Pons (tissue), 1 donor: ENCODE results near the gene ALX1.
A peak's percentile ranks its signal among the peaks of the same experiment; 100 is the strongest.

Experiments
- DNase-seq: peaks from one replicate; pipeline ENCODE4 v3.0.0-alpha.2; 2016; ENCODE audit warnings: low spot score

Gene ALX1

DNA sequence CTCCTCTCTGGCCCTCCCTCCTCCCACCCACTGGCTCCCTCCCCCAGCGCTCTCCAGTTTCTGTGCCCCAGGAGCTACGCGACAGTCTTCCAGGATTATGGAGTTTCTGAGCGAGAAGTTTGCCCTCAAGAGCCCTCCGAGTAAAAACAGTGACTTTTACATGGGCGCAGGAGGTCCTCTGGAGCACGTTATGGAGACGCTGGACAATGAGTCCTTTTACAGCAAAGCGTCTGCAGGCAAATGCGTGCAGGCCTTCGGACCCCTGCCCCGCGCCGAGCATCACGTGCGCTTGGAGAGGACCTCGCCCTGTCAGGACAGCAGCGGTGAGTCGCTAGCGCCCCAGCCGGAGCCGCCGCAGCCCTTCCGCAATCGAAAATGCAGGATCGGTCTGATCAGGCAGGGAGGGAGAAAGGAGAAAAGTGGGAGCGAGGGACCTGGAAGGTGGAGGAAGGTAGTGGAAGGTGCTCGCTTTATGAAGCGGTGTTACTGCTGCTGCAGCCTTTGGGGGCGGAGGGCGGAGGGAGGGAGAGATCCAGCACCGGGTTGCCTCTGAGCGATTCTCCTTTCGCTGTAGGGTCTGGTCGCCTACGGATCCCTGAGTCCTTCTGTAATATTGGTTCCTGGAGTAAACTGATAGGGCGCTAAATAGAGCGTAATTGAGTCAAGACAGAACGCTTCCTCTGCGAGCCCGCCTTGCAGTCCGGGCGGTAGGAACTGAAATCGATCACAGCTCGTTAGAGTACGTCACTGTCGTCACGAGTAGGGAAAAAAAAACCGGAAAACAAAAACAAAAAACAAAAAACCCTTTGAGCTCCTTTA is at the start of gene ALX1:
Gene ALX1 (plus strand): TSS at position 56 of the 819 bp plus-strand sequence. CDS start 42 bp downstream, at position 98.
- no peak for DNase-seq

DNA sequence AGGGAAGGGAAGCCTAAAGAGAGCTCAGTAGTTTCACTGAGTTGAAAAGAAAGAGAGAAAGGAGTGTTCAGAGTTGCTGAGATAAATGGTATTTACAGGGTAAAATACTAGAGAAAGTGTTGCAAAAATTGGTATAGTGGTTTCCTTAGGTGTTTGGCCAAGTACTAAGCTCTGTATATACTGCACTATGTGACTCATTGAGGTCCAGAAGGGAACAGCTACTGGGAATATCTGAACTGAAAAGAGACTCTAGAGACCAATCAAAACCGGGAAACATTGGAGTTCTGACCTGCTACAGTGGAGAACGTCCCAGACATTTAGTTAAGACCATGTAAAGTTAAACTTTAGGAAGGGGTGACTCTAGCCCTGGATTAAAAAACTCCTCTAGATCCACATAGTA is 42.7 kb upstream of the ALX1 start:
- DNase-seq, result no peak

DNA sequence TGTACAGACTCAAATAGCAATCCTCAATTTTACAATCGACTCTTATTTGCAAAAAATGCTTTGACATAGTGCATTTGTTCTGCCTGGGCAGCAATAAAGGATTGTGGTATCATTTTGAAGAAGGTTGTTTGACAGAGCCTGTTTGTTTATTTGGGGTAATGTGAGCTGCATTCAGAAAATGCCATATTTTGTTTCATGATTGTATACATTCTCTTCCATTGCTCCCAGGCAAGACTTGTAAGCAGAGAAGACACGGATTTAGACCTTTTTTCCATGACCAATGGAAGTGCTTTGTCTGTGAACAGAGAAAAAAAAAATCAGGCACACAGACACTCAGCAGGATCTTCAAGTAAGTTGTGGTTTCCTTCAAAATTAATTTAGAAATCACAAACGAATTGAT is 35.5 kb upstream of the ALX1 start:
- DNase-seq, result no peak

DNA sequence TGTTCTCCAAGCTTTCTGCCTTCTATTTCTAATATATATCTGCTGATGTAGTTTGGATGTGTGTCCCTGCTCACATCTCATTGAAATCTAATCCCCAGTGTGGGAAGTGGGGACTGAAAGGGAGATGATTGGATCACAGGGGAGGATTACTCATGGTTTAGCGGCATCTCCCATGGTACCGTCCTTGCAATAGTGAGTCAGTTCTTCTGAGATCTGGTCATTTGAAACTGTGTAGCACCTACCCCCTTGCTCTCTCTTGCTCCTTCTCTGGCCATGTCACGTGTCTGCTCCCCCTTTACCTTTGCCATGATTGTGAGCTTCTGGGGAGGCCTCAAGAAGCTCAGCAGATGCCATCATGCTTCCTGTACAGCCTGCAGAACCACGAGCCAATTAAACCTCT is 26.2 kb upstream of the ALX1 start:
- DNase-seq, result no peak

DNA sequence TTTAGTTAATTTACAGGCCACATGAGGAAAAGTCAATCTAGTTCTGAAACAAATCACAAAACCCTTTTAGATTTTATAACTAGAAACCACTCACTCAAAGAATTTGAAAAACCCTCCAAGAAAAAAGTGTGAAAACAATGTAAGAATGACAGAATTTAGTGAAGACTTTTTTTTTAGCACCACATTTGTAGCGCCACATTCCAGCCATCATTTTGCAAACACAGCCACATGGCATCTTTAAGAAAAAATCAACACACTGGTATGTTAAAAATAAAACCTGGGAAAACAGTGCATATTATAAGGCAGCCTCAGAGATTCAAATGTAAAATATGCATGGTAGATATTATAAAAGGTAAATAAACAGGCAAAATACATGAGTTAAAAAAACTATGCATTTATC is 22.3 kb upstream of the ALX1 start:
- DNase-seq, result no peak

DNA sequence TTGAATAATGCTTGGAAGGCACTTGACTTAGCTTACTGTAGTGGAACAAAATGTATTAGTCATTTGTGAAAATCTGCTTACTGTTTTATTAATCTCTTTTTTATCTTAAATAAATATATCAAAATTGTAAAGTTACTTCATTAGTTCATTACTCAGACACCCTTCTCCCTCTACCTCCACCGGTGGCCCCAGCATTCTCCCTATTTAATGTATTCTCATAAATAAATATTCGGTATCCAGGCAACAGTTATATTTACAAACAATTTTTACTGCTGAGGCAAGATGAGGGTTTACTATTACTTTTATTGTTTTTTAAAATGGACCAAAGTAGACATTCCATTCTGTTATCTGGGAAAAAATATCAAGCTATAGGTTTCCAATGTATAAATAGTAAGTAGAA is 19.6 kb upstream of the ALX1 start:
- DNase-seq, result no peak

DNA sequence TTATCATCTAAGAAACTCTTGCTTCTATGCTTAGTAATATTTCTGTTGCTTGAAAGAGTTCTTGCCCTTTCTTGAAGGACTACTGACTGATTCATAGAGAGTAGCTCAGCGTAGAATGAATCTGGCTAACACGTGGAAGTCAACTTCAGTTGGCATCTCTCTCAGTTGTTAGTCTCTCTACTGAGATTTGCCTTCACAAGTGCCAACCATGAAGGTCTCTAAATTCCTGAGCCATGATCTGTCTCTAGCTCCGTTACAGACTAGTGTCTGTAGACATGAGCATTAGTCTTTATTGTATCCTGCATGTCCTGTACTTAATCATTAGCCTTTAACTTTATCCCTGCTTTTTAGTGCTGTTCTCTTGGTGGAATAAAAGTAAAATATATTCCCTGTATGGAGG is 19.1 kb upstream of the ALX1 start:
- DNase-seq, result no peak

DNA sequence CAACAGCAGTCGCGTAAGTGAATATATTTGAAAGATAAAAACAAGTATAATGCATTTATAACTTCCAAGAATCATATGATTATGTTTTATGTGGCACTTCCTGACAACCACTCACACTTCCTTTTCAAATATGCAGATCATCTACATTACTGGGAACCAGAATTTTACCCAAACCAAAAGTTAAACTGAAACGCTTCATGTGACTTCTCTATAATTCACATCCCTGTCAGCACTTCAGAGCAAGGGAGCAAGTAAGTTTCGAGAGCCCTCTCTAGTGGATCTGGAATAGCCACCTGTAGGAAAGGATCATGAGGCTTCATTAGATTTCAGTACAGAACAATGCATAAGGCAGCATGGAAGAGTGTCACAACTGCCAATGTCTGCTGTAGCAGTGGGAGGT is 13.7 kb upstream of the ALX1 start:
- DNase-seq, result no peak

DNA sequence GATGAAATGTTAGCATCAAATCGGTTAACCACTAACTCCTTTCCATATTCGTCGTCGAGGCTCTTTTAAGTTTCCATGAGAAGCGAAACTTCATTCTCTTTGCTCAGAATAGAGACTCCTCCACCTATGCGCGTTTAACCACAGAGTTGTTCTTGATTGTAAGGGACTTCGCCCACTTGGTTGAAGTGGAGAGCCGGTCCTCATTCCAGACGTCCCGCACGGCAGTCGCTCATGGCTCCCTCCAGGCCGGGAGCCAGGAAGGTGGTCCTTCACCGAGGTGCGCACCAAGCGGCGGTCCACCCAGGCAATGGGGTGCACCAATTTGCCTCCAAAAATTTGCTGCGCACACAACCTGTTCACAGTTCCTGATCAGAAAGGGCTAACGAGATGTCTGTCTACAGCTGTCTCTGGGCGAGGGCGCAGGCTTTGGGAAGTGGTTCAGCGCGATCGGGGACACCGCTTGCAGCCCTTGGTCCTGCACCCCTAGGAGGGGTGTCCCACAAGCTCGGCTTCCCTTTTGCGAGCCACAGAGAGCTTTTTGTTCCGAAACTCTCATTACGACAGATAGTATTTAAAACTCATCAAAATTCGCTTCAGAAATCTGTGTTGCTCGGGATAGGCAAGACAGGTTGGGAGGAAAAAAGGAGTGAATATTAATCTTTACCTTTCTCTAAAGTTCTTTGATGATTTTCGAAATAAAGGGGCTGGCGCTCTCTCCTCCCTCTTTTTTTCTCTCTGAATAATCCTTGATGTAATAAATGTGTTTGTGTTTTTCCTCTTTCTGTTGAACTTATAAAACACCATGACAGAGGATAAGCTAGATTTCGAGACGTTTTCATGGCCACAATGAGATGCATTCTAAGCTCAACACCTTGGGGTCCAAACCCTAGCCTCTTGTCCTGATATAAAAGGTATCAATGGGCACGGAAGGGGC is 6.4 kb upstream of the ALX1 start:
- no peak for DNase-seq

DNA sequence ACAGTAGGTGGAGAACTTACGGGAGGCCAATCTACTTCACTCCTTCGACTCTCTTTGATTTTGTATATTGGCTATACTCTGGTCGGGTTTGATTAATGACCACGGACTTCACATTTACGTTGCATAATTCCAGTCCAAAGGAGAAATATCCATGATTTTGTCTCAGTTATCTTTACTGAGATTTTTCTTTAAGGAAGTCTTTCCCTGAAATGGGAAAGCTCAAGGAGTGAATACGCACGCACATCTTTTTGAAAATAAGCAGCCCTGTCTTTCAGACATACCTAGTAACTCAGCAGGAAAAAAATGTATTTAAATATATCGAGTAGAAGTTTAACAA is 5.7 kb upstream of the ALX1 start:
- DNase-seq, result no peak

DNA sequence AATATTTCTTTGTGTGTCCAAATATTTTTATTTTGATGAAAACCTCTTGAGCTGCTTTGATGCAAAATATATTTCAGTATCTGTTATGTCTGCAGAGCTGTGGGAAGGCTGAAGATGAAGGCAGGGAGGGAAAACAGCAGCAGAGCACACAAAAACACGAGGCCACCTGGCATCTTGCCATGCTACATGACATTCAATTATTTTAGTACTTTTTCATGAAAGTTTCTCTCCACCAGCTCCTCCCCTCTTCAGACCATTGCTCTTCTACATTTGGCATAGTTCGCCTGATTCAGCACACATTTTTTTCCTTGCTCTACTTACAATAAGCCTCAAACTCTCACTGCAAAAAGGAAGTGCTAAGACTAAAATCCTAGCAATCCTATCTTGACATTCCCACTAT is 4.6 kb upstream of the ALX1 start:
- DNase-seq, result no peak

DNA sequence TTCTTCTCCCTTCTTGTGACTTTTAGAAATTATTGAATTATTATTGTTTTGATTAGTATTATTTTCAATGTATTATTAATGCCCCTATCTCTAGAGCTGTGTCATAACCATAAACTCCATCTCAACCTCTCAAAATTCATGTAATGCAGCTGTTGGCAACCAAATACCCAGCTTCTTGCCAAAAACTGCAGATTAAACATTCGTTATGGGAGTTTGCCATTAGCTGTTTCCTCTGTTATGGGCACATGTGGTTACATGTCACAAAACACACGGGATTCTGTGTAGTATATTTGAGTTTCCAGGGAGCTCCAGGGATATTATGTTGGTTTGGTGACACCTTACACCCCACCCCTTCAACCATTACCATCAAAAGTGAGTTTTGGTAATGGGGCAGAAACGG is 2.8 kb upstream of the ALX1 start:
- no peak for DNase-seq

DNA sequence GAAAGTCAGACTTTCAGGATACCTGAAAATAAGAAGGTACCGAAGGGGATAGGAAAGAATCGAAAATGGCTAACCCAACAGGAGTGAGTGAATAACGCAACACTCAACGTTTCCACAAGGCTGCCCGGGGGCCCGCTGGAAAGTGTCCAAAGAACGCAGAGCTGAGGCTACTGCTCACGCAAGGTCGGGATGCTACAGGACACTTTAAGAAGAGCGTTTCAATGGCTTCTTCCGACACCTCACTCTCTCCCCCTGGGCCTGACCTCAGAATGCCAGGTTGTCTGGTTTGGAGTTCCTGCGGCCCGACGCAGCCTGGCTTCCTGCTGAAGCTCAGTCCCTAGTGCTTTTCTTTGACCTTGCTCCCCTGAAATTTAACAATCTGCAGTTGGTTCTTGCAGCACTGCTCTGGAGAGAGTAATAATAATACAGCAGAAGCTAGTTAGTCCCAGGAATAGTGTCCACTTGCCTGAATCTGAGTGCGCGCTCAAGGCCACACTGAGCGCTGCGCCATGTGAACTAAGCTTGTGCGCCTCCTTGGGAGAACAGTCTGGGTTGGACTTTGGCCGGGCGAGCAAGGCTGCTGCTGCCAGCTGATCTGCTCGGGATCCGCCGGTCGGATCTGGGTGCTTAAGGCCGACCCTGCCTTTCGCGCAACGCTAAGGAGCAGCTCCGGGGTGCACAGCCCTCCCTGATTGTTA is 2.0 kb upstream of the ALX1 start:
- DNase-seq, result no peak

DNA sequence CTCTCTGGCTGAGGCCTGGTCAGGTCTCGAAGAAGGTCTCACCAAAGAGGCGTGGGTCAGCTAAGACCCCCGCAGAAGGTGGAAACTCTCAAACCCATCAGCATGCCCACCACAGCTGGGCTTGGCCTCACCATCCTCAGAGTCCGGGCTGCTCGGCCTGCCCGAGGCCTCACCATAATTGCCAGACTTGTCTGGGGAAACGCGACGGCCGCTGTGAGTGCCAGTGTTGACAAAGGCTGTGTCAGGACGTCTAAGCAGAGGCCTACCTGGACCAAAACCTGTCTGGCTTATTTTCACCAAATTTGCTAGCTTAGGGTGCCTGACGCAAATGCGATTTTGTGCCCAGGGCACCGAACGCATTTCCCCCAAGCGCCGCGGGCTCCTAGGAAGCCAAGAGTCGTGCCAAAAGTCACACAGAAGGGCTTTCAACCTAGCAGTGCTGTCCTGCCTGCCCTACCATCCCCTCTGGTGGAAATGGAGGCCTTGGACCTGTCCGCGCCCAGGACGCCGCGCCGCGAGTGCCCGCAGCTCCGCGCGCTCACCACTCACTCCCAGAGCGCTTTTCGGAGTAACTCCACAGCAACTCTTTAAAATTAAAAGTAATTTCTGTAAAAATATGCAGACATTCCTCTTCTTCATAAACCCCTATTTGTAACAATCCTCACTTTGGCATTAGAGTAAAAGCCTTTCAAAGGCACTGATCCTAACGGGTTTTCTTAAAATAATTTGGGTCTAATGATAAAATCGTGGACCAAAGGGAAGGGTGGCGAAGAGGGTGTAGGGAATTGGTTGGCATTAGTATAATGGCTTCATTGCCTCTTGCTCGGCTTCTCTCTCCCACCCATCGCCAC is 1.2 kb upstream of the ALX1 start:
- no peak for DNase-seq

DNA sequence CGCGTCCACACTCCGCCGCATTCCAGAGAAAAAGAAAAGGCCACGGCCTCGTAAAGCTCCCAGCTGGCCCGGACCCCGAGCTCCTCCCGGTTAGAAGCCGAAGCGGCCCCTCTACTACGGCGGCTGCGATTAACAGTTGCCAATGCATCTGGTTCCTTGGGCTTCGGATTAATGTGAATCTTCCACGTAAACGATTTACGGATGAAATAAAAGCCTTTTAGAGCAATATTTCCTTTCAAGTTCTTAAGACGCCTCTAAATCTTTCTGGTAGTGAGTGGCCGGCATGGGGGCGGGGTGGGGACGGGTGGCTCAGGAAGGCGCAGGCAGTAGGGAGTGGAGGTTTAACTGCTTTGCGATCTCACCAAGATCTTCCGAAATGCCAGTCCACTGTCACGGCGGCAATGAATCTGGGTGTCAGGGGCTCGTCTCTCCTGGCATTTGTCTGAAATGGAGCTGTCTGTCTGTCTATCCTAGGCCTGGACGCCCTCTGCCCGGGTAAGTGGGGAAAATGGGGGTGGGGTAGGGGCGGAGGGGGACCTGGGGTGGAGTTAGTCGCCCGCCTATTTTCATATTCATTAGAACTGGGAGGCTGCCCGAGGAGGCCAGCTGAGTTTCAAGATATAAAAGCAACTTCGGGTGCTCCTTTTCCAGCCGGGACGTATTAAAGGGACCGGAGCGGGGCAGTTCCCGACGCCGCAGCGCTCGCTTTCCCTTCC is 413 bp upstream of the ALX1 start:
- no peak for DNase-seq

DNA sequence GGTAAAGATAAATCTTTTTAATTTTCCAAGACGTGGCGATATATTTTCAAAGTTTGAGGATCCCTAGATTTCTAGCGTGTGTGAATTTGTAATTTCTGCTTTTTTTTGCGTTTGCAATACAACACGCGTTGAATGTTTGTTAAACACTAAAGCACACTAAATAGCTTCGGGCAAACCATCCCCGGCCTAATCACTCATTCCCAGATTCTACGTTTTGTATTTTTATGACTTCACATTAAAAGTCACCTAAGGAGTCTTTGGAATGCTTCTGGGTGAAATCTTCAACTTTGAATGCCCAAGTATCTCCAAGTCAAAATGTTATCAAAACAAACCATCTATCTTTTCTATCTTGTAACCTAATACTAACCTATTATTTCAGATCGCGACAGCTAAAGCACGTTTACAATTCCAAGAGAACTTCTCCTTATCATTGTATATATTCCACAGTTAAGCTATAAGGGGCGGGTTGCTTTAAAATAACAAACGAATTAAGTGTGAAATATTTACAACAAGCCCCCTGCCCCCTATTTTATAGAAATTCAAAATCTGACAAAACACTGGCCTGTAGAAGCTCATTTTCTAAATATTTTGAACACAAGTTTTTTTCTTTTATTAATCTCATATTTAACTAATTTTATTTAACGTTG is 1.1 kb downstream of the ALX1 start:
- DNase-seq, result peak; percentile 12

DNA sequence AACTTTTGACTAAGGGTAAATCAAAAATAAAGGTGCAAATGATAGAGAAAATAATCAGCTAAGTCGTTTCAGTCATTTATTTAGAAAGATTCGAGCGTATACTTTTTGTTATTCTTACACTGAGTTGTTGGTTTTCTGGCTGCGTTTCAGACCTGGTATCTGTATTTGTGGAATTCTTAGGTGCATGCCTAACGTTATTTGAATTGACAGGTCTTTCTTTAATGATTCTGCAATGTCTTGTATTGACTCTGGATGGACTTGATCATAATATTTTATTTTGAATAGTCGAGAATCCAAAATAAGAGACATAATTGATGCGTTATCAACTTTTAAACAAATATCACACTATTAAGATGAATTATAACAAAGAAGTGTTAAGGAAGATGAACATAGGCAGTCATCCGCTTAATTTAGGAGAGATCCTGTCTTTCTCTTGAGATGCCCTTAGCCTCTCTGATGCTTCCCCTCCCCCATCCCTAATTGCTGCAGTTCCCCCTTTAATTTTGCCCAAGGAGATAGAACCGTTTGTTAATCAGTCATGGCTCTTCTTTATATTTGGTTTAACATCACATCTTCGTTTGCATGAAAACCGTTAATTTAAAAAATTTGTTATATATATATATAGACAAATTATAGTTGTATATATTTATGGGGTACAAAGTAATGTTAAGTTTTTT is 1.8 kb downstream of the ALX1 start:
- DNase-seq, result no peak

DNA sequence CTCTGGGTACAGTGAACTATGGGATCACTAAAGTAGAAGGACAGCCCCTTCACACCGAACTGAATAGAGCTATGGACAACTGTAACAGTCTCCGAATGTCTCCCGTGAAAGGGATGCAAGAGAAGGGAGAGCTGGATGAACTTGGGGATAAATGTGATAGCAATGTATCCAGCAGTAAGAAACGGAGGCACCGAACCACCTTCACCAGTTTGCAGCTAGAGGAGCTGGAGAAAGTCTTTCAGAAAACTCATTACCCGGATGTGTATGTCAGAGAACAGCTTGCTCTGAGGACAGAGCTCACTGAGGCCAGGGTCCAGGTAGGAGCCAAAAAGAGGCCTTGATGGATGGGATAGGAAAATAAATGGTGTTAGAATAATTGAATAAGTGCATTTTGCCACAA is 3.5 kb downstream of the ALX1 start:
- no peak for DNase-seq

DNA sequence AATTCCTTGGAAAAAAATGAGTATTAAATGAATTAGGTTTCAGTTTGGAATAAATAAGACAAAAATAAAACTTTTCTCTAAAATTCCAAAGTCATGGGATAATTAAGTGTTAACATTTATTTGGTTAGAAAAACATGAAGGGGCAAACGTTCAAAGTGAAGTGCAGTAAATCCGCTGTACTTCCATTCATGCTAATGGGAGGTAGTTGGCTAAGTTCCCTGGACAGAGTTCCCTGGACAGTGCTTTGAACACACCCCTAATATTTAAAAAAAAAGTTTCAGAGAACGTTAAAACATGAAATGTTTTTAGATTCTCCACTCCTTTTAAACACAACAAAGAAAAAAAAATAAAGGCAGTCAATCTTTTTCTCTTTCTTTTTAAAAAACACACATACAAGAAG is 16.3 kb downstream of the ALX1 start:
- DNase-seq, result no peak

DNA sequence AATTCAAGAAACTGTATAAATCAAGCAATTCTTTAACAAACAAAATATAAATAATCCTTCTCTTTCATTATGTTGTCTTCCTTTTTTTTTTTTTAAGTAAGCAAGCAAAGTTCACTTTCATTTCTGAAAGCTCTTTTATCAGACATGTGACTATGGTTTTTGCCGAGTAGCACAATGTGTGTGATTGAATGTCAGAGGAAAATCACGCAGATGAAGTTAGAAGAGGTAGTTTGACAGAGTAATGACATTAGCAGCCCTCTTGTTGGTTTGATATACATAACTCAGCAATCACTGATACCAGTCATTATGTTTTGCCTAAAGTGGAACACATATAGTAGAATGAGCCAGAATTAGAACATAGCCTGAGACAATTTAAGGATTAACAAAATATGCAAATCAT is 19.0 kb downstream of the ALX1 start:
- no peak for DNase-seq
